ENCODE measurements around the gene ADRM1. TPM values are rescaled to one million over a fixed set of nuclear protein-coding genes. Genes with fewer than 3 reads are reported as not detected.

The ADRM1 gene
- total and polyA plus RNA-seq, 2 of the 4 experiments (the other 2 are of a cell fraction): 103 to 149 TPM

GRCh38 chr20:62286493-62287064 lies 16.2 kb upstream of the ADRM1 start:
- H4K91ac ChIP-seq (ENCODE audit: insufficient read depth, low read depth, low read length): no peak overlapping the region
- no peak overlapping the region for H2BK120ac ChIP-seq (ENCODE audit: low read depth, low read length)
- no peaks in the 10 kb centered on the region for H3K4me1 ChIP-seq (ENCODE audit: control insufficient read depth, insufficient read depth, low read length)
- TF ChIP-seq SMC3 (IDR thresholded peaks at IDR 0.05; ENCODE audit: low read depth, low read length) (no peak), RCOR1 (IDR thresholded peaks at IDR 0.05; ENCODE audit: insufficient replicate concordance, low read length) (no peak), RFX5 (IDR thresholded peaks at IDR 0.05; ENCODE audit: low read depth, low read length) (no peak), BHLHE40 (IDR thresholded peaks at IDR 0.05; ENCODE audit: low read depth, low read length) (no peak), NFE2L2 (IDR thresholded peaks at IDR 0.05; ENCODE audit: low read depth, low read length) (no peak), FOS (IDR thresholded peaks at IDR 0.05; ENCODE audit: low read depth, low read length) (no peak), MXI1 (IDR thresholded peaks at IDR 0.05; ENCODE audit: borderline replicate concordance, low read depth, low read length) (no peak), CEBPB (IDR thresholded peaks at IDR 0.05; ENCODE audit: low read depth, low read length) (no peak), USF2 (IDR thresholded peaks at IDR 0.05; ENCODE audit: low read depth, low read length) (no peak), POLR2A (IDR thresholded peaks at IDR 0.05; ENCODE audit: low read depth, low read length) (no peak), CHD1 (IDR thresholded peaks at IDR 0.05; ENCODE audit: low read depth, low read length) (no peak), RAD21 (IDR thresholded peaks at IDR 0.05; ENCODE audit: low read length) (no peak)
- TF ChIP-seq, protein P1, sequence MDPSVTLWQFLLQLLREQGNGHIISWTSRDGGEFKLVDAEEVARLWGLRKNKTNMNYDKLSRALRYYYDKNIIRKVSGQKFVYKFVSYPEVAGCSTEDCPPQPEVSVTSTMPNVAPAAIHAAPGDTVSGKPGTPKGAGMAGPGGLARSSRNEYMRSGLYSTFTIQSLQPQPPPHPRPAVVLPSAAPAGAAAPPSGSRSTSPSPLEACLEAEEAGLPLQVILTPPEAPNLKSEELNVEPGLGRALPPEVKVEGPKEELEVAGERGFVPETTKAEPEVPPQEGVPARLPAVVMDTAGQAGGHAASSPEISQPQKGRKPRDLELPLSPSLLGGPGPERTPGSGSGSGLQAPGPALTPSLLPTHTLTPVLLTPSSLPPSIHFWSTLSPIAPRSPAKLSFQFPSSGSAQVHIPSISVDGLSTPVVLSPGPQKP (IDR thresholded peaks at IDR 0.05; ENCODE audit: borderline replicate concordance, low read depth, low read length): no peak
- TF ChIP-seq, protein P2, sequence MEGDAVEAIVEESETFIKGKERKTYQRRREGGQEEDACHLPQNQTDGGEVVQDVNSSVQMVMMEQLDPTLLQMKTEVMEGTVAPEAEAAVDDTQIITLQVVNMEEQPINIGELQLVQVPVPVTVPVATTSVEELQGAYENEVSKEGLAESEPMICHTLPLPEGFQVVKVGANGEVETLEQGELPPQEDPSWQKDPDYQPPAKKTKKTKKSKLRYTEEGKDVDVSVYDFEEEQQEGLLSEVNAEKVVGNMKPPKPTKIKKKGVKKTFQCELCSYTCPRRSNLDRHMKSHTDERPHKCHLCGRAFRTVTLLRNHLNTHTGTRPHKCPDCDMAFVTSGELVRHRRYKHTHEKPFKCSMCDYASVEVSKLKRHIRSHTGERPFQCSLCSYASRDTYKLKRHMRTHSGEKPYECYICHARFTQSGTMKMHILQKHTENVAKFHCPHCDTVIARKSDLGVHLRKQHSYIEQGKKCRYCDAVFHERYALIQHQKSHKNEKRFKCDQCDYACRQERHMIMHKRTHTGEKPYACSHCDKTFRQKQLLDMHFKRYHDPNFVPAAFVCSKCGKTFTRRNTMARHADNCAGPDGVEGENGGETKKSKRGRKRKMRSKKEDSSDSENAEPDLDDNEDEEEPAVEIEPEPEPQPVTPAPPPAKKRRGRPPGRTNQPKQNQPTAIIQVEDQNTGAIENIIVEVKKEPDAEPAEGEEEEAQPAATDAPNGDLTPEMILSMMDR (conservative IDR thresholded peaks at IDR 0.05; ENCODE audit: low read depth, low read length): no peak
- no peak overlapping the region for H2BK20ac ChIP-seq (ENCODE audit: low read depth, low read length)
- ChIA-PET POLR2A (ENCODE audit: unreplicated experiment) (no interaction called here), CTCF (no interaction called here)
- no peak overlapping the region for H3K56ac ChIP-seq (ENCODE audit: extremely low read depth, insufficient read depth, low read length)
- no peak overlapping the region for H3K9ac ChIP-seq (ENCODE audit: low read depth, low read length)
- H4K20me1 ChIP-seq (ENCODE audit: insufficient read depth, low read length): no peaks in the 10 kb centered on the region; the same call in none of the 2 replicates
- H3K4me2 ChIP-seq (ENCODE audit: low read depth, low read length): no peak overlapping the region
- DNase-seq (no peak), ATAC-seq (ENCODE audit: low read depth) (no peak)
- H2AFZ ChIP-seq (replicated peaks; ENCODE audit: low read length, poor library complexity): no peak overlapping the region
- no peak overlapping the region for H3K4ac ChIP-seq (ENCODE audit: low read depth, low read length)
- H2AK5ac ChIP-seq (ENCODE audit: low read depth, low read length): no peak overlapping the region
- H4K8ac ChIP-seq (ENCODE audit: low read depth in 2 of 2, low read length in 2 of 2): no peak overlapping the region
- H3K79me1 ChIP-seq (ENCODE audit: low read depth in 1 of 2, low read length in 2 of 2): no peaks in the 10 kb centered on the region; a peak in 1 of 4 replicates
- no peak overlapping the region for H3K23ac ChIP-seq (ENCODE audit: low read depth, low read length)
- no peak overlapping the region for H4K5ac ChIP-seq (ENCODE audit: low read depth, low read length)
- peaks cover 58% of the 10 kb centered on the region for H3K36me3 ChIP-seq (ENCODE audit: control insufficient read depth, insufficient read depth, low read length)
- H3K14ac ChIP-seq (replicated peaks; ENCODE audit: low read depth, low read length): no peak overlapping the region
- no peak overlapping the region for H3K4me3 ChIP-seq (ENCODE audit: insufficient read depth, low read depth, low read length)
- WGBS, 2 experiments (ENCODE audit: extremely low coverage in 2 of 2, insufficient read length in 1 of 2): 88% methylated on average over 11 of the region's 25 CpGs; no CpG with 5 or more reads in 1 of the 2 experiments
- dilution Hi-C loops (cut with HindIII; ENCODE audit: low sequenced_read_pairs, unreplicated experiment) (loop anchor here (25.0 kb wide), 1 partner anchor 101 kb away; the partner anchor contains the start of gene RPS21), in situ Hi-C loops (cut with MboI; ENCODE audit: low sequenced_read_pairs) (loop anchor here (25.0 kb wide), 1 partner anchor 326 kb away; no protein-coding TSS in a partner anchor), intact Hi-C loops (cut with micrococcal nuclease) (no loop called here)
- no peak overlapping the region for H3K18ac ChIP-seq (ENCODE audit: low read depth, low read length)
- no peaks in the 10 kb centered on the region for H3K27me3 ChIP-seq (ENCODE audit: control insufficient read depth, insufficient read depth, low read length)
- H3K27ac ChIP-seq (ENCODE audit: insufficient read depth, low read length): no peak overlapping the region
- H2AK9ac ChIP-seq (replicated peaks; ENCODE audit: low read depth, low read length, poor library complexity): no peak overlapping the region
- H3K9me1 ChIP-seq (ENCODE audit: insufficient read depth, low read length): no peaks in the 10 kb centered on the region; the same call in 1 of the 2 replicates
- no peak overlapping the region for H2BK5ac ChIP-seq (ENCODE audit: low read depth, low read length, poor library complexity, severe bottlenecking)
- H3K9me3 ChIP-seq (ENCODE audit: control insufficient read depth, insufficient read depth, low read length): no peaks in the 10 kb centered on the region
- H2BK15ac ChIP-seq (ENCODE audit: low read depth, low read length): no peak overlapping the region
- BruUV-seq (replicated peaks): no TSS peak
